HepG2 (cell line): ENCODE results near the gene KLHL35. TPM values are rescaled to one million over a fixed set of nuclear protein-coding genes. Genes with fewer than 3 reads are reported as not detected.

Experiments
- ATAC-seq: fragments of 200-7000 bp; cut with Tn5 transposase; 3 replicates; pipeline ENCODE4 v1.9.1; 2020; ENCODE audit warnings: mild to moderate bottlenecking, moderate library complexity
- BruUV-seq: library from RNA; stranded (reverse); fragments of 400-500 nt; replicated peaks from 2 replicates; lab custom pipeline; 2021; lab: Mats Ljungman, UMichigan
- CTCF ChIA-PET: fragments of 300-600 bp; formaldehyde crosslinking; extraction: SDS; loops from one replicate; lab custom pipeline; 2021; ENCODE audit warnings: low total read pairs, inconsistent platforms, low intra/inter-chr PET ratio; lab: Yijun Ruan, JAX
- POLR2A ChIA-PET: fragments of 350-600 bp; sonication (Branson Sonifier 250); formaldehyde crosslinking; loops from one replicate; lab custom pipeline; 2020; ENCODE audit warnings: antibody characterized with exemption, inconsistent platforms; lab: Yijun Ruan, JAX
- DNase-seq: peaks from one replicate; pipeline ENCODE4 v3.0.0-alpha.2; 2015; ENCODE audit warnings: low spot score
- FAIRE-seq: peaks from 3 replicates; lab custom pipeline; 2011; peaks lifted over from hg19 to GRCh38; lab: Jason Lieb, UNC
- H2AFZ ChIP-seq: one replicate; pipeline ENCODE4 v1.6.1; 2011; ENCODE audit warnings: low read length, inconsistent platforms
- H3K27ac ChIP-seq: fragments of 300-600 bp; 3 replicates; pipeline ENCODE4 v1.8.0; 2011; ENCODE audit warnings: mixed run types, mild to moderate bottlenecking, mixed read lengths, low read length, inconsistent platforms; ENCODE audit not compliant: insufficient read depth; ENCODE audit errors: extremely low read length
- H3K27me3 ChIP-seq, 2 experiments: fragments of 200-600 bp in 1 of 2; 2 replicates in 1 of 2; 3 replicates in 1 of 2; pipeline versions ENCODE4 v1.6.0 to v1.8.0; 2011; ENCODE audit warnings: low read length in 2 of 2, mild to moderate bottlenecking in 2 of 2, moderate library complexity in 2 of 2, inconsistent platforms in 1 of 2; ENCODE audit not compliant: insufficient read depth in 2 of 2, control insufficient read depth in 1 of 2
- H3K36me3 ChIP-seq, 2 experiments: fragments of 200-600 bp in 1 of 2; replicated peaks in 1 of 2; 2 replicates in 1 of 2; 3 replicates in 1 of 2; pipeline versions ENCODE4 v1.5.1 to v1.8.0; 2011; ENCODE audit warnings: low read length in 2 of 2, inconsistent platforms in 1 of 2; ENCODE audit not compliant: insufficient read depth in 2 of 2, control insufficient read depth in 1 of 2
- H3K4me1 ChIP-seq: 2 replicates; pipeline ENCODE4 v1.5.1; 2012; ENCODE audit warnings: low read length, inconsistent platforms; ENCODE audit not compliant: insufficient read depth
- H3K4me2 ChIP-seq: 2 replicates; pipeline ENCODE4 v1.6.0; 2011; ENCODE audit warnings: low read depth, low read length, inconsistent platforms
- H3K4me3 ChIP-seq, 3 experiments: fragments of 200-600 bp in 1 of 3; sonication (generic), shearing (Covaris generic) in 1 of 3; replicated peaks in 1 of 3; 2 replicates each; pipeline ENCODE4 v1.5.1; 2011 to 2016; ENCODE audit warnings: low read length in 3 of 3, inconsistent platforms in 2 of 3, low read depth in 2 of 3, mild to moderate bottlenecking in 2 of 3, control low read depth in 1 of 3, mixed read lengths in 1 of 3; ENCODE audit not compliant: insufficient read depth in 1 of 3
- H3K79me2 ChIP-seq: one replicate; pipeline ENCODE4 v1.6.1; 2011; ENCODE audit warnings: low read length, inconsistent platforms; ENCODE audit not compliant: insufficient read depth
- H3K9ac ChIP-seq: 2 replicates; pipeline ENCODE4 v1.6.0; 2011; ENCODE audit warnings: mild to moderate bottlenecking, low read depth, low read length, inconsistent platforms; ENCODE audit not compliant: insufficient read depth
- H3K9me3 ChIP-seq: 2 replicates; pipeline ENCODE4 v1.5.1; 2012; ENCODE audit warnings: mild to moderate bottlenecking, low read length
- H4K20me1 ChIP-seq: 2 replicates; pipeline ENCODE4 v1.6.0; 2011; ENCODE audit warnings: inconsistent platforms, mild to moderate bottlenecking, low read length, moderate library complexity; ENCODE audit not compliant: insufficient read depth
- DMAP1 ChIP-seq: IDR thresholded peaks from 2 replicates; pipeline ENCODE4 v1.6.1; 2016
- RFX3 ChIP-seq: IDR thresholded peaks from 2 replicates; pipeline ENCODE4 v1.6.1; 2016; ENCODE audit warnings: missing biosample characterization, missing genetic modification reagents
- TEF ChIP-seq: sonication (generic); formaldehyde crosslinking; IDR thresholded peaks from 2 replicates; pipeline ENCODE4 v1.5.0; 2020; ENCODE audit warnings: missing genetic modification reagents
- ZNF17 ChIP-seq: sonication (generic); formaldehyde crosslinking; IDR thresholded peaks from 2 replicates; pipeline ENCODE4 v1.5.0; 2020; ENCODE audit warnings: mild to moderate bottlenecking, missing genetic modification reagents
- ZNF276 ChIP-seq: sonication (generic); formaldehyde crosslinking; IDR thresholded peaks from 2 replicates; pipeline ENCODE4 v1.4.0; 2020; ENCODE audit warnings: mild to moderate bottlenecking, low read depth, missing genetic modification reagents
- ZNF558 ChIP-seq: sonication (generic); formaldehyde crosslinking; IDR thresholded peaks from 2 replicates; pipeline ENCODE4 v1.9.0; 2022; ENCODE audit warnings: mild to moderate bottlenecking, missing genetic modification reagents, borderline replicate concordance
- ZNF570 ChIP-seq: sonication (generic); formaldehyde crosslinking; IDR thresholded peaks from 2 replicates; pipeline ENCODE4 v1.4.0; 2020; ENCODE audit warnings: mild to moderate bottlenecking, missing genetic modification reagents, borderline replicate concordance
- ZNF746 ChIP-seq: sonication (generic); formaldehyde crosslinking; IDR thresholded peaks from 2 replicates; pipeline ENCODE4 v1.8.0; 2022; ENCODE audit warnings: mild to moderate bottlenecking, missing genetic modification reagents
- ZNF775 ChIP-seq: sonication (generic); formaldehyde crosslinking; IDR thresholded peaks from 2 replicates; pipeline ENCODE4 v1.4.0; 2020; ENCODE audit warnings: missing genetic modification reagents, mild to moderate bottlenecking, moderate library complexity, borderline replicate concordance
- ZSCAN9 ChIP-seq: IDR thresholded peaks from 2 replicates; pipeline ENCODE4 v1.6.1; 2016; ENCODE audit warnings: borderline replicate concordance
- WGBS: methylation state at CpG from one replicate; pipeline ENCODE4 v1.1.6; 2017; ENCODE audit warnings: low lambda C conversion rate; 5-methylcytosine and 5-hydroxymethylcytosine counted together
- in situ Hi-C: cut with HindIII; loops from 2 replicates; pipeline ENCODE4 v1.10.0; 2017; ENCODE audit warnings: low pct_unique_long_range_greater_than_20kb; ENCODE audit not compliant: extremely low pct_ligation_motif_present
- intact Hi-C: fragments of 100-400 bp; cut with micrococcal nuclease; formaldehyde crosslinking; loops from one replicate; pipeline ENCODE4 v1.10.0; 2022; ENCODE audit not compliant: unreplicated experiment
- polyA plus RNA-seq, 8 experiments: library from polyadenylated mRNA; depleted of rRNA in 3 of 8; stranded (reverse) in 7 of 8; unstranded in 1 of 8; fragments of >200 nt; fragmentation: Illumina TruSeq in 4 of 8; extraction: Trizol in 4 of 8; gene quantifications; 2 replicates each; pipeline versions ENCODE4 v1.2.1 to v1.2.3, GENCODE V29; 2011 to 2016; ENCODE audit warnings: low read depth in 4 of 8, missing spikeins in 1 of 8, mixed read lengths in 1 of 8; ENCODE audit not compliant: insufficient read depth in 1 of 8
- total RNA-seq, 5 experiments: library from RNA; depleted of rRNA; stranded (reverse); fragments of >200 nt; fragmentation: Illumina TruSeq; extraction: Trizol; gene quantifications; 2 replicates each; pipeline ENCODE4 v1.2.3, GENCODE V29; 2016; ENCODE audit warnings: low read depth in 1 of 5
- TF ChIP-seq, protein P1 (sequence below), 2 experiments: fragments of 450-650 bp in 1 of 2; sonication (generic) in 1 of 2; formaldehyde crosslinking in 1 of 2; IDR thresholded peaks; 2 replicates each; pipeline versions ENCODE4 v1.6.1 to v1.8.0; 2016 to 2022; ENCODE audit warnings: antibody characterized with exemption in 1 of 2, mild to moderate bottlenecking in 1 of 2, missing genetic modification reagents in 1 of 2

KLHL35 gene
- total and polyA plus RNA-seq, 2 of the 13 experiments (the other 11 are each of a cell fraction or from before 2014, with no cell fraction given), result not detected

GRCh38 chr11:75399344-75400145 is 33.5 kb downstream of the KLHL35 start, which contains the start of gene RPS3:
Gene RPS3, plus strand, starts transcription at chr11:75399518. Its CDS starts 30 bp downstream, at chr11:75399548.
- Histone ChIP-seq H3K4me1 (peaks cover 40% of the 10 kb centered on the region), H3K9ac (peak within 1 kb of the TSS; percentile 99), H4K20me1 (peaks cover 51% of the 10 kb centered on the region), H3K27me3 (peaks cover 0 to 6% of the 10 kb centered on the region in 2 experiments; a peak in 1 of 5 replicates), H3K4me2 (peak within 1 kb of the TSS; percentile 89), H3K27ac (peak within 1 kb of the TSS; percentile 93), H3K4me3 (peak within 1 kb of the TSS; percentile 91 to 96 (median 96)), H3K9me3 (no peaks in the 10 kb centered on the region), H3K36me3 (peaks cover 14 to 37% of the 10 kb centered on the region in 2 experiments), H3K79me2 (peaks cover 52% of the 10 kb centered on the region), H2AFZ (peak within 1 kb of the TSS; percentile 88)
- TSS peak; percentile 61 for BruUV-seq
- intact Hi-C loops, result no loop called here
- ChIA-PET POLR2A (interaction anchor here (1.2 to 1.9 kb wide), 9 partner anchors 9 to 164 kb away, joined by 3 to 10 read pairs (median 6); partner anchors contain the start of gene KLHL35), CTCF (no interaction called here)
- FAIRE-seq (peak; percentile 88), ATAC-seq (peak; percentile 91), DNase-seq (peak; percentile 88)
- in situ Hi-C loops, result no loop called here
- 0% methylated on average over 40 of the region's 55 CpGs for WGBS
- TF ChIP-seq TEF (CRISPR knock-in tag) (peak; percentile 56; the same call in 1 of the 2 replicates), ZNF276 (CRISPR knock-in tag) (peak; percentile 93; the same call in 1 of the 2 replicates), DMAP1 (CRISPR knock-in tag) (peak; percentile 99), ZSCAN9 (CRISPR knock-in tag) (peak; percentile 88), ZNF746 (CRISPR knock-in tag) (no peak), ZNF775 (0 out of 2 replicates have a peak, but pooled peaks have one; percentile 34), ZNF17 (CRISPR knock-in tag) (no peak), RFX3 (CRISPR knock-in tag) (no peak), ZNF570 (peak; percentile 88), ZNF558 (CRISPR knock-in tag) (no peak)
- TF ChIP-seq, protein P1, sequence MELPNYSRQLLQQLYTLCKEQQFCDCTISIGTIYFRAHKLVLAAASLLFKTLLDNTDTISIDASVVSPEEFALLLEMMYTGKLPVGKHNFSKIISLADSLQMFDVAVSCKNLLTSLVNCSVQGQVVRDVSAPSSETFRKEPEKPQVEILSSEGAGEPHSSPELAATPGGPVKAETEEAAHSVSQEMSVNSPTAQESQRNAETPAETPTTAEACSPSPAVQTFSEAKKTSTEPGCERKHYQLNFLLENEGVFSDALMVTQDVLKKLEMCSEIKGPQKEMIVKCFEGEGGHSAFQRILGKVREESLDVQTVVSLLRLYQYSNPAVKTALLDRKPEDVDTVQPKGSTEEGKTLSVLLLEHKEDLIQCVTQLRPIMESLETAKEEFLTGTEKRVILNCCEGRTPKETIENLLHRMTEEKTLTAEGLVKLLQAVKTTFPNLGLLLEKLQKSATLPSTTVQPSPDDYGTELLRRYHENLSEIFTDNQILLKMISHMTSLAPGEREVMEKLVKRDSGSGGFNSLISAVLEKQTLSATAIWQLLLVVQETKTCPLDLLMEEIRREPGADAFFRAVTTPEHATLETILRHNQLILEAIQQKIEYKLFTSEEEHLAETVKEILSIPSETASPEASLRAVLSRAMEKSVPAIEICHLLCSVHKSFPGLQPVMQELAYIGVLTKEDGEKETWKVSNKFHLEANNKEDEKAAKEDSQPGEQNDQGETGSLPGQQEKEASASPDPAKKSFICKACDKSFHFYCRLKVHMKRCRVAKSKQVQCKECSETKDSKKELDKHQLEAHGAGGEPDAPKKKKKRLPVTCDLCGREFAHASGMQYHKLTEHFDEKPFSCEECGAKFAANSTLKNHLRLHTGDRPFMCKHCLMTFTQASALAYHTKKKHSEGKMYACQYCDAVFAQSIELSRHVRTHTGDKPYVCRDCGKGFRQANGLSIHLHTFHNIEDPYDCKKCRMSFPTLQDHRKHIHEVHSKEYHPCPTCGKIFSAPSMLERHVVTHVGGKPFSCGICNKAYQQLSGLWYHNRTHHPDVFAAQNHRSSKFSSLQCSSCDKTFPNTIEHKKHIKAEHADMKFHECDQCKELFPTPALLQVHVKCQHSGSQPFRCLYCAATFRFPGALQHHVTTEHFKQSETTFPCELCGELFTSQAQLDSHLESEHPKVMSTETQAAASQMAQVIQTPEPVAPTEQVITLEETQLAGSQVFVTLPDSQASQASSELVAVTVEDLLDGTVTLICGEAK (IDR thresholded peaks at IDR 0.05), result peak; percentile 51; the same call in 1 of the 2 replicates
- TF ChIP-seq, protein P1 (CRISPR knock-in tag; IDR thresholded peaks at IDR 0.05), result peak; percentile 90
